HCT116 (cell line): ENCODE measurements around the gene KCNAB2. TPM values are rescaled to one million over a fixed set of nuclear protein-coding genes. Genes with fewer than 3 reads are reported as not detected.
"Not testable (repeated sequence)": the region's sequence is repeated elsewhere in the genome, so short reads cannot be mapped to it uniquely, and the experiment has no call there.

ENCODE experiments used
- ATAC-seq: fragments of 200-7000 bp; cut with Tn5 transposase; 2 replicates; pipeline ENCODE4 v1.9.1; 2020; ENCODE audit warnings: mild to moderate bottlenecking, moderate library complexity
- BruUV-seq: library from RNA; stranded (reverse); fragments of 400-500 nt; replicated peaks from 2 replicates; lab custom pipeline; 2021; lab: Mats Ljungman, UMichigan
- CTCF ChIA-PET: fragments of 300-600 bp; sonication (Branson Sonifier 250); formaldehyde crosslinking; loops from one replicate; lab custom pipeline; 2021; ENCODE audit warnings: antibody characterized with exemption; lab: Charles Lee
- POLR2A ChIA-PET: fragments of 300-600, 350-600 bp; sonication (Branson Sonifier 250); formaldehyde crosslinking; loops from one replicate; lab custom pipeline; 2021; ENCODE audit warnings: antibody characterized with exemption; lab: Charles Lee
- RAD21 ChIA-PET, 2 experiments: fragments of 300-600 bp; sonication (Branson Sonifier 250); formaldehyde crosslinking; loops; one replicate each; lab custom pipeline; 2023; ENCODE audit warnings: low total read pairs in 2 of 2; ENCODE audit not compliant: uncharacterized antibody in 2 of 2, unreplicated experiment in 2 of 2, low non-redundant PET in 1 of 2; lab: Charles Lee
- DNase-seq: peaks from one replicate; pipeline ENCODE4 v3.0.0-alpha.2; 2010; ENCODE audit warnings: low read depth, low spot score
- H2AFZ ChIP-seq: fragments of 200-600 bp; shearing (Covaris generic), sonication (generic); 2 replicates; pipeline ENCODE4 v1.6.1; 2017; ENCODE audit warnings: low read depth, mixed run types, mixed read lengths, antibody characterized with exemption, low read length; ENCODE audit not compliant: poor library complexity, severe bottlenecking
- H3K27ac ChIP-seq: 2 replicates; pipeline ENCODE4 v1.5.1; 2012; ENCODE audit warnings: low read depth, low read length
- H3K27me3 ChIP-seq: fragments of 200-600 bp; sonication (generic); 2 replicates; pipeline ENCODE4 v1.6.1; 2016; ENCODE audit warnings: mixed run types, low read length, mixed read lengths; ENCODE audit not compliant: insufficient read depth
- H3K36me3 ChIP-seq, 2 experiments: fragments of 200-500 bp in 1 of 2; fragments of 200-600 bp in 1 of 2; sonication (Bioruptor generic) in 1 of 2; sonication (generic) in 1 of 2; 2 replicates each; pipeline versions ENCODE4 v1.5.1 to v1.6.1; 2014 to 2016; ENCODE audit warnings: low read length in 2 of 2, inconsistent platforms in 1 of 2, mixed read lengths in 1 of 2, mixed run types in 1 of 2; ENCODE audit not compliant: insufficient read depth in 2 of 2, control insufficient read depth in 1 of 2
- H3K4me1 ChIP-seq, 2 experiments: fragments of 200-600 bp in 1 of 2; sonication (generic) in 1 of 2; 2 replicates each; pipeline versions ENCODE4 v1.5.1 to v1.6.1; 2012 to 2017; ENCODE audit warnings: low read length in 2 of 2, inconsistent platforms in 1 of 2, mild to moderate bottlenecking in 1 of 2, mixed read lengths in 1 of 2, mixed run types in 1 of 2, moderate library complexity in 1 of 2; ENCODE audit not compliant: insufficient read depth in 2 of 2, control insufficient read depth in 1 of 2
- H3K4me2 ChIP-seq: fragments of 200-600 bp; sonication (generic); 2 replicates; pipeline ENCODE4 v1.6.1; 2017; ENCODE audit warnings: mixed run types, low read length, mixed read lengths
- H3K4me3 ChIP-seq, 2 experiments: fragments of 200-600 bp in 1 of 2; sonication (generic) in 1 of 2; replicated peaks in 1 of 2; 2 replicates each; pipeline ENCODE4 v1.5.1; 2011 to 2016; ENCODE audit warnings: low read length in 2 of 2, control low read depth in 1 of 2, low read depth in 1 of 2, mild to moderate bottlenecking in 1 of 2, mixed read lengths in 1 of 2, mixed run types in 1 of 2
- H3K79me2 ChIP-seq: fragments of 200-600 bp; sonication (generic); 2 replicates; pipeline ENCODE4 v1.6.1; 2017; ENCODE audit warnings: mild to moderate bottlenecking, mixed run types, low read length, moderate library complexity, mixed read lengths; ENCODE audit not compliant: insufficient read depth
- H3K9ac ChIP-seq: fragments of 200-600 bp; sonication (generic); 2 replicates; pipeline ENCODE4 v1.6.1; 2016; ENCODE audit warnings: low read length, mixed read lengths
- H3K9me2 ChIP-seq: fragments of 200-600 bp; sonication (generic), shearing (Covaris generic); 2 replicates; pipeline ENCODE4 v1.6.1; 2017; ENCODE audit warnings: mixed run types, mild to moderate bottlenecking, moderate library complexity; ENCODE audit not compliant: insufficient read depth
- H3K9me3 ChIP-seq, 2 experiments: fragments of 200-500 bp in 1 of 2; fragments of 200-600 bp in 1 of 2; sonication (Bioruptor generic) in 1 of 2; sonication (generic) in 1 of 2; 2 replicates each; pipeline ENCODE4 v1.6.1; 2014 to 2017; ENCODE audit warnings: low read length in 2 of 2, mixed read lengths in 2 of 2, inconsistent platforms in 1 of 2, low read depth in 1 of 2, mild to moderate bottlenecking in 1 of 2, mixed run types in 1 of 2, moderate library complexity in 1 of 2; ENCODE audit not compliant: control insufficient read depth in 1 of 2, insufficient read depth in 1 of 2
- H4K20me1 ChIP-seq: fragments of 200-600 bp; sonication (generic), shearing (Covaris generic); 2 replicates; pipeline ENCODE4 v1.6.1; 2017; ENCODE audit warnings: mixed run types, mild to moderate bottlenecking, moderate library complexity; ENCODE audit not compliant: insufficient read depth
- ATF3 ChIP-seq: IDR thresholded peaks from 2 replicates; pipeline ENCODE4 v1.6.1; 2012
- CBX3 ChIP-seq: IDR thresholded peaks from 2 replicates; pipeline ENCODE4 v1.6.1; 2012; ENCODE audit warnings: low read depth
- ELF1 ChIP-seq: IDR thresholded peaks from 2 replicates; pipeline ENCODE4 v1.6.1; 2012; ENCODE audit warnings: low read depth, borderline replicate concordance
- EZH2phosphoT487 ChIP-seq: fragments of 200-600 bp; IDR thresholded peaks from 2 replicates; pipeline ENCODE4 v1.6.1; 2018; ENCODE audit warnings: antibody characterized with exemption, borderline replicate concordance
- FOSL1 ChIP-seq: IDR thresholded peaks from 2 replicates; pipeline ENCODE4 v1.6.1; 2012; ENCODE audit warnings: low read depth
- POLR2A ChIP-seq: IDR thresholded peaks from 2 replicates; pipeline ENCODE4 v1.7.0; 2011; ENCODE audit warnings: borderline replicate concordance; ENCODE audit not compliant: insufficient read depth, insufficient read length; ENCODE audit errors: extremely low read depth
- RAD21 ChIP-seq: IDR thresholded peaks from 2 replicates; pipeline ENCODE4 v1.6.1; 2012; ENCODE audit warnings: low read depth, mild to moderate bottlenecking
- REST ChIP-seq: IDR thresholded peaks from 2 replicates; pipeline ENCODE4 v1.6.1; 2012; ENCODE audit warnings: low read depth
- SP1 ChIP-seq: IDR thresholded peaks from 2 replicates; pipeline ENCODE4 v1.6.1; 2012; ENCODE audit warnings: low read depth
- SRF ChIP-seq: IDR thresholded peaks from 2 replicates; pipeline ENCODE4 v1.6.1; 2012; ENCODE audit warnings: low read depth
- TCF7L2 ChIP-seq: IDR thresholded peaks from 2 replicates; pipeline ENCODE4 v1.7.0; 2011; ENCODE audit warnings: borderline replicate concordance, inconsistent platforms; ENCODE audit not compliant: insufficient read depth, insufficient read length; ENCODE audit errors: extremely low read depth
- ZFX ChIP-seq: fragments of 450-650 bp; IDR thresholded peaks from 2 replicates; pipeline ENCODE4 v1.6.1; 2017
- ZNF274 ChIP-seq: fragments of 200-500 bp; sonication (Bioruptor generic); IDR thresholded peaks from 2 replicates; pipeline ENCODE4 v1.6.1; 2014; ENCODE audit warnings: mild to moderate bottlenecking, low read depth, low read length, inconsistent platforms
- intact Hi-C: fragments of 100-400 bp; cut with micrococcal nuclease; formaldehyde crosslinking; loops from 2 replicates; pipeline ENCODE4 v1.10.0; 2022
- total RNA-seq: library from RNA; stranded (reverse); gene quantifications from one replicate; pipeline ENCODE4 v1.2.1, GENCODE V29; 2021; ENCODE audit not compliant: unreplicated experiment
- TF ChIP-seq, protein P1 (sequence below), 3 experiments: fragments of 200-600 bp in 1 of 3; sonication (generic) in 1 of 3; IDR thresholded peaks in 2 of 3; conservative IDR thresholded peaks in 1 of 3; 2 replicates each; pipeline ENCODE4 v1.5.1; 2012 to 2017; ENCODE audit warnings: low read depth in 2 of 3, low read length in 2 of 3, antibody characterized with exemption in 1 of 3, borderline replicate concordance in 1 of 3, control low read depth in 1 of 3, mild to moderate bottlenecking in 1 of 3, mixed read lengths in 1 of 3, mixed run types in 1 of 3, moderate library complexity in 1 of 3; ENCODE audit not compliant: insufficient read depth in 1 of 3

KCNAB2 gene
- total RNA-seq, 1 experiment from 2014 or later, result 18.1 TPM

DNA sequence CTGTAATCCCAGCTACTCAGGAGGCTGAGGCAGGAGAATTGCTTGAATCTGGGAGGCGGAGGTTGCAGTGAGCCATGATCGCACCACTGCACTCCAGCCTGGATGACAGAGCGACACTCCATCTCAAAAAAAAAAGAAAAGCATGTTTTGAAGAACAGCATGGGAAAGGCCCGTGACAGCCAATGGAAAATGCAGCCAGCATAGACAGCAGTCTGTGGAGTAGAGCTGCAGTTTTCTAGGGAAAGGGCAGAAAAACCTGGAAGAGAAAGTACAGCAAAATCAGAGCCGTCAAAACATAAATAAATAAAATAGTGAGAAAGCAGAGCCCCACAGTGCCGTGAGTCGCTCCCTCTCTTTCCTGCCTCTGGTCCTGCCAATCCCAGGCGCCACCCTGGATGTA lies 31.4 kb downstream of the KCNAB2 start:
- H3K9ac ChIP-seq, POLR2A ChIA-PET, H3K4me3 ChIP-seq, H2AFZ ChIP-seq, H3K36me3 ChIP-seq, ATAC-seq, H3K27ac ChIP-seq, H3K27me3 ChIP-seq, H3K79me2 ChIP-seq, H3K9me3 ChIP-seq, intact Hi-C loops, CTCF ChIA-PET, H3K4me2 ChIP-seq, DNase-seq, H3K9me2 ChIP-seq, RAD21 ChIA-PET, H4K20me1 ChIP-seq, BruUV-seq: not testable (repeated sequence)
- H3K4me1 ChIP-seq, result peaks cover 11 to 18% of the 10 kb centered on the region in 2 experiments

DNA sequence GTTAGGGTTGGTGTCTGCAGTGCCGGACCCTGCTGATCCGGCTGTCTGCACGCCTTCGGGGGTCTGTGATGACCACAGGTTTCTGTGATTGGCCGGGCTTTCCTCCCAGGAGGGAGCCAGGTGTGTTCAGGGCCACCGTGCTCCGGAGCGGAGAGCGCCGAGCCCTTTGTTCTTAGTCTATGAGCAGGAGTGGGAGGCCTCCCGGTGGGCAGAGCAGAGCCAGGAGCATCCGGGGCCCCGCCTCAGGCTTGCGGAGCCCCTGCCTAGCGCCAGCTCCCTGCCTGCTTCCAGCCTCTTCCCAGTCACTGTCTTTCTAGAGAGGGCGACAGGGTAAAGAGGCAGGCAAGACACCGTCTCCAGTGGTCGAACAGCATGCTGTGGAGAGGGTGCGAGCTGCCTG lies 31.8 kb downstream of the KCNAB2 start:
- no peaks in the 10 kb centered on the region for H3K27me3 ChIP-seq
- RAD21 ChIA-PET, result no interaction called here
- H3K79me2 ChIP-seq, result no peaks in the 10 kb centered on the region
- BruUV-seq, result no TSS peak
- H3K9me3 ChIP-seq, result no peaks in the 10 kb centered on the region
- intact Hi-C loops, result no loop called here
- H3K4me2 ChIP-seq, result no peak overlapping the region
- H4K20me1 ChIP-seq, result no peaks in the 10 kb centered on the region
- no peak for DNase-seq
- no peak for ATAC-seq
- CTCF ChIA-PET, result no interaction called here
- H3K9me2 ChIP-seq, result no peaks in the 10 kb centered on the region
- H3K9ac ChIP-seq, result no peak overlapping the region
- H3K4me3 ChIP-seq, result no peak overlapping the region
- no peak overlapping the region for H3K27ac ChIP-seq
- H3K4me1 ChIP-seq, result peaks cover 11 to 18% of the 10 kb centered on the region in 2 experiments
- no peaks in the 10 kb centered on the region for H3K36me3 ChIP-seq
- TF ChIP-seq RAD21, result no peak
- no peak for TF ChIP-seq SRF
- TF ChIP-seq FOSL1, result no peak
- no peak for TF ChIP-seq SP1
- no peak for TF ChIP-seq POLR2A
- no peak for TF ChIP-seq REST
- TF ChIP-seq ZFX, result no peak
- no peak for TF ChIP-seq ZNF274
- no peak for TF ChIP-seq EZH2phosphoT487
- TF ChIP-seq ATF3, result no peak
- TF ChIP-seq ELF1, result no peak
- TF ChIP-seq, protein P1, sequence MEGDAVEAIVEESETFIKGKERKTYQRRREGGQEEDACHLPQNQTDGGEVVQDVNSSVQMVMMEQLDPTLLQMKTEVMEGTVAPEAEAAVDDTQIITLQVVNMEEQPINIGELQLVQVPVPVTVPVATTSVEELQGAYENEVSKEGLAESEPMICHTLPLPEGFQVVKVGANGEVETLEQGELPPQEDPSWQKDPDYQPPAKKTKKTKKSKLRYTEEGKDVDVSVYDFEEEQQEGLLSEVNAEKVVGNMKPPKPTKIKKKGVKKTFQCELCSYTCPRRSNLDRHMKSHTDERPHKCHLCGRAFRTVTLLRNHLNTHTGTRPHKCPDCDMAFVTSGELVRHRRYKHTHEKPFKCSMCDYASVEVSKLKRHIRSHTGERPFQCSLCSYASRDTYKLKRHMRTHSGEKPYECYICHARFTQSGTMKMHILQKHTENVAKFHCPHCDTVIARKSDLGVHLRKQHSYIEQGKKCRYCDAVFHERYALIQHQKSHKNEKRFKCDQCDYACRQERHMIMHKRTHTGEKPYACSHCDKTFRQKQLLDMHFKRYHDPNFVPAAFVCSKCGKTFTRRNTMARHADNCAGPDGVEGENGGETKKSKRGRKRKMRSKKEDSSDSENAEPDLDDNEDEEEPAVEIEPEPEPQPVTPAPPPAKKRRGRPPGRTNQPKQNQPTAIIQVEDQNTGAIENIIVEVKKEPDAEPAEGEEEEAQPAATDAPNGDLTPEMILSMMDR (IDR thresholded peaks at IDR 0.05 in 2 of 3, conservative IDR thresholded peaks at IDR 0.05 in 1 of 3; ENCODE audit: borderline replicate concordance in 1 of 3, insufficient read depth in 1 of 3, low read depth in 2 of 3, low read length in 2 of 3), result no peak
- TF ChIP-seq CBX3, result no peak
- no peak for TF ChIP-seq TCF7L2
- POLR2A ChIA-PET, result no interaction called here
- H2AFZ ChIP-seq, result no peak overlapping the region
